NCI-H128 (cell line): Measurements from ENCODE around the gene PDE10A.

Source experiments
- DNase-seq: peaks from one replicate; lab custom pipeline; 2025; ENCODE audit not compliant: unreplicated experiment; lab: John Stamatoyannopoulos, UW

PDE10A gene

GRCh38 chr6:165662749-165663376 lies at the start of gene PDE10A:
TSS of gene PDE10A (minus strand) at chr6:165663241. CDS start at chr6:165662811, 430 bp downstream.
- DNase-seq = no peak

GRCh38 chr6:165708985-165709576 lies 46.0 kb upstream of the PDE10A start:
- no peak for DNase-seq

DNA sequence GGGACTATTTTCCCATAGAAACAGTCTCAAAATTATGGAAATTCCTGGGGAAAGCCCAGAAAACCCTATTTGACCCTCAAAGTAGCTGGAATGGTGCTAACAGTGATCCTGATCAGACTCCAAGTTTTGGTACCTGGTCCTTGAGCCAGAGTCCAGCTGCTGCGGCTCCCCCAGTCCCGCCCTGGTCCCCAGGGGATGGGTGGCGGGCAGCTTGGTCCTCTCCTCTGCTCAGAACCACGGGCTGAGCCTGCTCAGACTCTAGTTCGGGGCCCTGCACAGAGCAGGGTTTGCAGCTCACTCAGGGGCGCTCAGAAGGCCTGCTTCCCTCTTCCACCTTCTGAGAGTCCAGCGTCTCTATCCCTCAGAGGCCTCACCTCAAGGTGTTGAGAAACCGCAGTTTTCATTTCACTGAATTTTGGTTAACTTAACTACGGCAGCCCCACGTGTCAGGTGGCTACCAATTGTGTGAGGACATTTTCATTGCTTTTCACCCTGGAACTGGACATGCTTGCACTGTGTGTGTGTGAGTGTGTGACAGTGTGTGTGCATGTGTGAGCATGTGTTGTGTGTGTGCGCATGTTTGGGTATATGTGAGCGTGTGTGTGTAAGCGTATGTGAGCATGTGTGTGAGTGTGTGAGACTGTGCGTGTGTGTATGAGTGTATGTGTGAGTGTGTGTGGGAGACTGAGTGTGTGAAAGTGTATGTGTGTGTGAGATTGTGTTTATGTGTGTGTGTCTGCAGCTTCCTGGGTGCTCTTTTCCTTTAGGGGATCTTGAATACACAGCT lies 44.2 kb upstream of the PDE10A start:
- DNase-seq = no peak

- no peak for DNase-seq
Measured at GRCh38 chr6:165705941-165706340, 42.9 kb upstream of the PDE10A start.

GRCh38 chr6:165704045-165704748 lies 41.2 kb upstream of the PDE10A start:
- DNase-seq = no peak

DNA sequence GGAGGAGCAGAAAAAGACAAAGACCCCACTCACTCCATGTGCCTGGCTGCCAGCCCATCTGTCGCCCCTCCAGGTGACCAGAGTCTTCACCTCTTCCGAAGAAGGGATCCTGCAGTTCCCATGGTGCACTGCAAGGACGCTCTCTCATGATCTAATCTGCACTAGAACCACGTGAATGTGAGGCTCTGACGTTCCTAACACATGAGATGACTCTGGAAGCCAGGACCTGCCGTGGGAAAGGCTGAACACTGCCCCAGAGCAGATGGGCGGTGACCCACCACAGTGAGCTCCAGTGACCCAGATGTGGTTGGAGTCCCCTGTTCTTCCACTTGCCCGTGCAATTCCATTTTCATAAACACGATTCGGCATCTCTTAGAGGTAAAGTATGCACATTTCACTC lies 39.6 kb upstream of the PDE10A start:
- DNase-seq = no peak

DNA sequence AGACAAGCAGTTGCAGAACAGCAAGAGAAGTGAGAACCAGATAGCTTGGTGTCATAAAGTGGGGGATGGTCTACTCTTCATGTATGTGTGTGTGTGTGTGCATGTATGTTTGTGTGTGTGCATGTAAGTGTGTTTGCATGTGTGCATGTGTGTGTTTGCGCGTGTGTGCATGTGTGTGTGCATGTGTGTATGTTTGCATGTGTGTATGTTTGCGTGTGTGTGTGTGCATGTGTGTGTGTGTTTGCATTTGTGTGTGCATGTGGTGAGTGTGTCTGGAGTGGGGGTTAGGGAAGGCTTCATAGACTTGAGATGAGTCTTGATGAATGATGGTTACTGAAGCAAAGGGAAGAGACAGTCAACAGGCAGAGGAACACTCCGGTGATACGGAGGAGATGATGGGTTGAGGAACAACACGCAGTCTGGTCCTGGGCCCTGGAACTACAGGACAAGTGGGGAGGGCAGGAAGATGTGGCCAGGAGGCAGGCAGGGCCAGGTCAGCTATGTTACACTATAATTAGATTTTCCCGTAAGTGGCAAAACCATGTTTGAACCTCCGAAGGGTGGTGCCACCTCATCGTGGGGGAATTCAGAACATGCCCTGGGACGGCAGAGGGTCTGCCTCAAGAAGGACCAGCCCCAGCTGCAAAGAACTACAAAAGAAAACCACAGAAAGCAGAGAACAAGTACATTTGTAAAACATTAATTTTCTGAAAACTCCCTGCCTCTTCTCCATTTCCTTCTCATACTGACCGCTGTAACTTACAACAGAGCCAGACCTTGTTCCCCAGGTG lies 38.7 kb upstream of the PDE10A start:
- DNase-seq = no peak

DNA sequence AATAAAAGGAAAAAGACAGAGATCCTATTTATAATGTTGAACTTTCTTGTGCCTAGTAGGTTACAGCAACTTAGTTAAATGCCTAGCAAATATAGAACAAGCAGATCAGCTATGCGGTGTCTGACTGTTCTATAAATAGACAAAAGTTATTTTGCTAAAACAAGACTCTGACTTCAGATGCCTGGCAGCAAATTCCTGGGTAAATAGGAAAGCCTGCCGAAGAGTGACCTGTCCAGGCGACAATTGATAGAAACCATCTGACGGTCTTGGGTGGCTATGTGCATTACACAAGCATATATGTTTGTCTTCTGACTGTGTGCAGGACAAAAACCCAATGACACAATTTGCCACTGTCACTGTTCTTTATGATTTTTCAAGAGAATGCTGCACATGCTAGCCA lies 38.0 kb upstream of the PDE10A start:
- DNase-seq = no peak

DNA sequence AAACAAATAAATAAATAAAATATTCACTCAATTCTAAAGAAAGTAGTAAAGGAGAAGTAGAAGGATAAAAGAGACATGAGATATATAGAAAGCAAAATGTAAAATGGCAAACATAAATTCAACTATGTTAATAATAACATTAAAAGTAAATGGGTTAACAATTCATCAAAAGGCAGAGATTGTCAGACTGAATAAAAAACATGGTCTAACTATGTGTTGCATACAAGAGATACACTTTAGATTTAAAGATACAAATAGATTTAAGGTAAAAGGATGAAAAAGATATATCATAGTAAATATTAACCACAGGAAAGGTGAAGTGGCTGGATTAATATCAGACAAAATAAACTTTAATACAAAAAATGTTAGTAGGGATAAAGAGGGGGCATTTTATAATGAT lies 35.8 kb upstream of the PDE10A start:
- no peak for DNase-seq

GRCh38 chr6:165697171-165697570 lies 34.1 kb upstream of the PDE10A start:
- DNase-seq = no peak

DNA sequence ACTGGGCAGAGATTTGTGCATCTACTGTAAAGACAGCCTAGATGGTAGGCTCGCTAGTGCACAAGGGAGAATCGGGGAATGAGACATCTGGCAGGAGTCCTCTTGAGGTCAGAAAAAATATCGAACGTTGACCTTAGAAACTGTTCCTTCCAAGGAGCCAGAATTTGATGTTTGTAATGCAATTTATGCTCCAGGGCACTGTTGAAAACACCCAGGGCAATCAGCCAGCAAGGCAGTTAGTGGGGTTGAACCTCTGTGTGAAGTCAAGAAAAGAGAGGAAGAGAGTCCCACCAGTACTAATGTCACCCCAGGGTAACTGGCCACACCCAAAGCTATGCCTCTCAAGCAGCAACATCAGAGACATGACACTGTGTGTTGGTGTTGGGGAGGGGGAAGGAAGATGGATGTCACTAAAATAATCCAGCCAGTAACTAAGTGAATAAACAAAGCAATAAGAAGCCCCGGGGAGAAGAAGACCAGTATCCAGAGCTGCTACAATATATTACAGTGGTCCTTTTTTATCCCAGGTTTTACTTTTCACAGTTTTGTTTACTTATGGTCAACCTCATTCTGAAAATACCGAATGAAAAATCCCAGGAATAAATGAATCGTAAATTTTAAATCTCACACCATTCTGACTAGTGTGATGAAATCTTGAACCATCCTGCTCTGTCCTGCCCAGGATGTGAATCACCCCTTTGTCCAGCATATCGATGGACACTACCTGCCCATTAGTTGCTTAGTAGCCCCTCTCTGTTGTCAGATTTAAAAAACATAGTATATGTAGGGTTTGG lies 32.9 kb upstream of the PDE10A start:
- DNase-seq = no peak

DNA sequence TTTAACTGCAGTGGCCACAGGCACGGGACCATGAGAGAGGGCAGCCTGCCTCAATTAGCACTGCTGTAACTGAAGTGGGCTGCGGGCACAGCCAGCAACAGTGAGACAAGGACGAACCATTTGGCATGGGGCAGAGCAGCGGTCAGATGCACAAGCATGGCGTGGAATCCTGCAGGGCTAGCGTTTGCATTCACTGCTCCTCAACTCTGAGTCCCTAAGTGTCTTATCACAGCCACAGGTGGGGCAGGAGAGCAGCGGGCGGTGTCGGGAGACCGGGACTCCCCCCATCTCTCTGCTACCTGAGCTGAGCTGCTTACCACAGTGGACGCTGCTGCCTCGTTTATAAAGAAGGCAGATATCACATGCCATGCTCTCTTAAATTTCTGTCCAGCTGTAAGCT lies 31.3 kb upstream of the PDE10A start:
- no peak for DNase-seq

DNA sequence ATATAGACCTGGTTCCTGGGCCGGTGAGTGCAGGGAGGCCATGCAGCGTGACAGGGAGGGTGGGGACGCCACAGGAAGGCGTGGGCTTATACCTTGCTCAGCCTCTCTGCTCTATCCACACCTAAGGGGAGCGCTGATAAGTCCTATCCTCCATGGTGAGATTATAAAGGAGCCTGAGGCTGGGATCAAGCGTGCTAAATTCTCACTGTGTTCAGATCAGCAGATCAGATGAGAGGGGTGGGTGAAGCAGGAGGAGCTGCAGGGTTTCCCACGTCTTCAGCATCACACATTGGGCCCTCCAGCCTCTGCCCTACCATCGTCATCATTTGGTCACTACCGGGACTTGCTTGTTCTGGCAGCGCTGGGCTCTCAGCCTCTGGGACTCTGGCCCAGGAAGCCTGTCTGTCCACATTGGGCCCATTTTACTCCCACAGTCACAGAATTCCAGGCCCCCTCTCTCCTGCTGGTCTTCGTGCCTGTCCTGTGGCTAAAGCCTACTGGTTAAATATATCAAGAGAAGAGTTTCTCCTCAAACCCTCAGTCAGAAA lies 29.1 kb upstream of the PDE10A start:
- no peak for DNase-seq

GRCh38 chr6:165689699-165690098 lies 26.7 kb upstream of the PDE10A start:
- no peak for DNase-seq

- DNase-seq = no peak
Measured at GRCh38 chr6:165686596-165687365, 23.7 kb upstream of the PDE10A start.

GRCh38 chr6:165685302-165685701 lies 22.3 kb upstream of the PDE10A start:
- no peak for DNase-seq

DNA sequence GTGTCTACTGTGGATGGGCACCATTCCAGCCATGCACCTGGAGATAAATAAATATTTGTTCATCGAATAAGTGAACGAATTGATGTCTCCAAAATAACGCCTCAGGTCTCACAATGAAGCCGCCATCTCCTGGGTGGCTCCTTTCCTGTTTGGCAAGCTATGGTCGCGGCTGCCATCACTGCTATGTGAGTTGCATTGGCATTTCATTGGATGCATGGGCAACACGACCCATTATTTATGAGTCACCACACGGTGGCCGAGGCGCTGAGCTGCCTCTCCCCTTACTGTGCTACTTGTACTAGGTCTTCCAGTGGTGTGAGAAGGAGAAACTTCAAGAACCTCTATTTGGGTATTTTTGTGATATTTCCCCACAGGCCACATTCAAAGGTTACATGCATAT lies 21.3 kb upstream of the PDE10A start:
- no peak for DNase-seq

- no peak for DNase-seq
Measured at GRCh38 chr6:165680975-165681374, 17.9 kb upstream of the PDE10A start.

DNA sequence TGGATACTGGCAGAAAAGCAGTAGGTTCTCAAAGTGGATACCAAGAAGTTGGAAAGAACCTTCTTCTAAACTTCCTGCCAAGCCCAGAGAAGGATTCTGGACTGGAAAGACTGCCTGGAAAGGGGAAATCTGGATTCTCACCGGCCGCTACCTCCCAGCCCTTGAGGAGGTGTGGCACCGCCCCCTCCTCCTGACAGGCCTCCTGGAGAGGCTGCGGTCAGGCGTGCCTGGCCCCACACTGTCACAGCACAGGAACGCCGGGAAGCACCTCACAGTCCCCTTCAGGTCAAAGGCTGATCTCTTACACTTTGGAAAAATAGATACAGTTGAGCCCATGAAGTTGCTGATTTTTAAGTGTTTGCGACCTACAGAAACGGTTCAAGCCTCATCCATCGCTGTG lies 16.3 kb upstream of the PDE10A start:
- no peak for DNase-seq
